ENCODE measurements around the gene TAS1R2. TPM values are rescaled to one million over a fixed set of nuclear protein-coding genes. Genes with fewer than 3 reads are reported as not detected.

TAS1R2 gene
- polyA plus RNA-seq, 2 of the 4 experiments (the other 2 are of a cell fraction): not detected

DNA sequence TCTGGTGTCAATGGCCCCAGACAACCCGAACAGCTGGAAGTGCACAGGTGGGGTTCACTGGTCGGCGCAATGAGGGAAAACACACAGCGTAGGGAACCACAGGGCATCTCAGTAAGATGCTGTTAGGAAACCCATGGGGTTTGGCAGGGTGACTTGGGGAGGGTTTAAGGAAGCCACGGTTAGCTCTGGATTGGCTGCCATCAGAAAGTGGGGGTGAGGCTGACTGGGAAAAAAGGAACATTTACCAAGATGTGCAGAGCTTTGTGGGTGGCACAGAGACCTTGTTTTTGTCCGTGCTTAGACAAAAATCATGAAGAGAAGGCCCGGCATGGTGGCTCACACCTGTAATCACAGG is 31.9 kb upstream of the TAS1R2 start:
- H3K4me2 ChIP-seq: no peak overlapping the region
- H3K9me3 ChIP-seq: no peaks in the 10 kb centered on the region
- CTCF ChIA-PET: interaction anchor here (1.2 to 1.5 kb wide), 2 partner anchors 16 to 294 kb away, joined by 3 read pairs; no protein-coding TSS in a partner anchor
- POLR2A ChIA-PET: no interaction called here
- H3K27ac ChIP-seq: no peak overlapping the region
- no peak for DNase-seq (ENCODE audit: low read depth in 1 of 2, low spot score in 1 of 2)
- H3K4me3 ChIP-seq: no peak overlapping the region
- H3K4me1 ChIP-seq: peaks cover 3% of the 10 kb centered on the region; the same call in 2 of the 3 replicates
- WGBS (ENCODE audit: missing lambda C conversion rate): 91% methylated on average over 7 of the region's 7 CpGs
- no peak for FAIRE-seq
- TF ChIP-seq MAX (IDR thresholded peaks at IDR 0.05) (no peak), RAD21 (conservative IDR thresholded peaks at IDR 0.05 in 1 of 2, IDR thresholded peaks at IDR 0.05 in 1 of 2) (no peak), CBX2 (IDR thresholded peaks at IDR 0.05; ENCODE audit: borderline replicate concordance, low read depth) (no peak), RARB (CRISPR knock-in tag; IDR thresholded peaks at IDR 0.05) (no peak), TP53 (CRISPR knock-in tag; IDR thresholded peaks at IDR 0.05) (no peak), HEYL (CRISPR knock-in tag; IDR thresholded peaks at IDR 0.05) (no peak), HMGXB4 (CRISPR knock-in tag; IDR thresholded peaks at IDR 0.05; ENCODE audit: borderline replicate concordance) (no peak), NR3C1 (IDR thresholded peaks at IDR 0.05) (no peak), PBX3 (IDR thresholded peaks at IDR 0.05) (no peak), FOSB (CRISPR knock-in tag; IDR thresholded peaks at IDR 0.05) (no peak), RCOR1 (IDR thresholded peaks at IDR 0.05; ENCODE audit: low read depth, low read length) (no peak), NPAS2 (CRISPR knock-in tag; IDR thresholded peaks at IDR 0.05; ENCODE audit: borderline replicate concordance) (no peak), PHF8 (IDR thresholded peaks at IDR 0.05; ENCODE audit: borderline replicate concordance, low read depth) (no peak), EHMT2 (IDR thresholded peaks at IDR 0.05; ENCODE audit: low read depth) (no peak), JUNB (IDR thresholded peaks at IDR 0.05) (no peak)
- TF ChIP-seq, protein P1, sequence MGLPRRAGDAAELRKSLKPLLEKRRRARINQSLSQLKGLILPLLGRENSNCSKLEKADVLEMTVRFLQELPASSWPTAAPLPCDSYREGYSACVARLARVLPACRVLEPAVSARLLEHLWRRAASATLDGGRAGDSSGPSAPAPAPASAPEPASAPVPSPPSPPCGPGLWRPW (IDR thresholded peaks at IDR 0.05): no peak
- TF ChIP-seq, protein P2, sequence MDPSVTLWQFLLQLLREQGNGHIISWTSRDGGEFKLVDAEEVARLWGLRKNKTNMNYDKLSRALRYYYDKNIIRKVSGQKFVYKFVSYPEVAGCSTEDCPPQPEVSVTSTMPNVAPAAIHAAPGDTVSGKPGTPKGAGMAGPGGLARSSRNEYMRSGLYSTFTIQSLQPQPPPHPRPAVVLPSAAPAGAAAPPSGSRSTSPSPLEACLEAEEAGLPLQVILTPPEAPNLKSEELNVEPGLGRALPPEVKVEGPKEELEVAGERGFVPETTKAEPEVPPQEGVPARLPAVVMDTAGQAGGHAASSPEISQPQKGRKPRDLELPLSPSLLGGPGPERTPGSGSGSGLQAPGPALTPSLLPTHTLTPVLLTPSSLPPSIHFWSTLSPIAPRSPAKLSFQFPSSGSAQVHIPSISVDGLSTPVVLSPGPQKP (IDR thresholded peaks at IDR 0.05; ENCODE audit: low read depth, low read length): no peak
- no peak for ATAC-seq

- 94% methylated on average over 5 of the region's 6 CpGs for WGBS (ENCODE audit: missing lambda C conversion rate)
- Histone ChIP-seq H3K4me3 (no peak overlapping the region), H3K27ac (no peak overlapping the region), H3K9me3 (no peaks in the 10 kb centered on the region), H3K4me2 (no peak overlapping the region), H3K4me1 (peaks cover 8% of the 10 kb centered on the region; the same call in 2 of the 3 replicates)
- no peak for FAIRE-seq
- no peak for DNase-seq (ENCODE audit: low read depth in 1 of 2, low spot score in 1 of 2)
- ATAC-seq: no peak
- TF ChIP-seq ATOH8 (CRISPR knock-in tag; IDR thresholded peaks at IDR 0.05; ENCODE audit: low read depth): no peak
- ChIA-PET POLR2A (no interaction called here), CTCF (interaction anchor here (1.2 to 1.5 kb wide), 2 partner anchors 16 to 293 kb away, joined by 3 read pairs; no protein-coding TSS in a partner anchor)
These were observed 31.4 kb upstream of the TAS1R2 start for GRCh38 chr1:18890706-18891425.

Measured in A549 (cell line).